Fibroblast of pulmonary artery (primary cell): ENCODE results near the gene FUT1.
"Not testable (repeated sequence)": the region's sequence is repeated elsewhere in the genome, so short reads cannot be mapped to it uniquely, and the experiment has no call there.

Source experiments
- DNase-seq: peaks from one replicate; pipeline ENCODE4 v3.0.0-alpha.2; 2010; ENCODE audit warnings: low read depth
- H3K4me3 ChIP-seq: replicated peaks from 2 replicates; pipeline ENCODE4 v1.5.1; 2011; ENCODE audit warnings: low read depth, mild to moderate bottlenecking, control low read depth, low read length, moderate library complexity
- TF ChIP-seq, protein P1 (sequence below): IDR thresholded peaks from 2 replicates; pipeline ENCODE4 v1.5.1; 2011; ENCODE audit warnings: mild to moderate bottlenecking, control low read depth, low read length, inconsistent platforms; ENCODE audit errors: missing control alignments

FUT1 gene

DNA sequence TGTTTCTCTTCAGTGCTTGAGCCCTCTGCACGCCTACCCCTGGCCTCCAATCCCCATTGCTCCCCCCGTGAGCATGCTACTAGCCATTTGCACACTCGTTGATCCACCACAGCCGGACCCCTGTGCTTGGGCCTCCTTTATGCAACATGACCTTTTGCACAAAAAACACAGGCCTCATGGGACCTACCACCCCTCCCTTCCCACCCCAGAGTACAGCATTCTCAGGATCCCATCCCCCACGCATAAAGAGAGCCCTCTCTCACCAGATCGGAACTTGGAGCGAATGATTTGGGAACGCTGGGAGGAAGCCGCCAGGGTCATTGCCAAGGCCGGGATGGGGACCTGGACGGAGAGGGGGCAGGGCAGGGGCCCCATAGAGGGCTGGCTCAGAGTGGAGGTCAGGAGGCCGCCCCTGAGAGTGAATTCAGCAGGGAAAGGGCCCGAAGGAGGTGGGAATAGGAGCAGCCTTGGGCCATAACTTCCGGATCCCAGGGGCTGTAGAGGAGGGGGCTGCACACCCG is 33.7 kb downstream of the FUT1 start:
- TF ChIP-seq, protein P1, sequence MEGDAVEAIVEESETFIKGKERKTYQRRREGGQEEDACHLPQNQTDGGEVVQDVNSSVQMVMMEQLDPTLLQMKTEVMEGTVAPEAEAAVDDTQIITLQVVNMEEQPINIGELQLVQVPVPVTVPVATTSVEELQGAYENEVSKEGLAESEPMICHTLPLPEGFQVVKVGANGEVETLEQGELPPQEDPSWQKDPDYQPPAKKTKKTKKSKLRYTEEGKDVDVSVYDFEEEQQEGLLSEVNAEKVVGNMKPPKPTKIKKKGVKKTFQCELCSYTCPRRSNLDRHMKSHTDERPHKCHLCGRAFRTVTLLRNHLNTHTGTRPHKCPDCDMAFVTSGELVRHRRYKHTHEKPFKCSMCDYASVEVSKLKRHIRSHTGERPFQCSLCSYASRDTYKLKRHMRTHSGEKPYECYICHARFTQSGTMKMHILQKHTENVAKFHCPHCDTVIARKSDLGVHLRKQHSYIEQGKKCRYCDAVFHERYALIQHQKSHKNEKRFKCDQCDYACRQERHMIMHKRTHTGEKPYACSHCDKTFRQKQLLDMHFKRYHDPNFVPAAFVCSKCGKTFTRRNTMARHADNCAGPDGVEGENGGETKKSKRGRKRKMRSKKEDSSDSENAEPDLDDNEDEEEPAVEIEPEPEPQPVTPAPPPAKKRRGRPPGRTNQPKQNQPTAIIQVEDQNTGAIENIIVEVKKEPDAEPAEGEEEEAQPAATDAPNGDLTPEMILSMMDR = no peak
- no peak overlapping the region for H3K4me3 ChIP-seq
- no peak for DNase-seq

DNA sequence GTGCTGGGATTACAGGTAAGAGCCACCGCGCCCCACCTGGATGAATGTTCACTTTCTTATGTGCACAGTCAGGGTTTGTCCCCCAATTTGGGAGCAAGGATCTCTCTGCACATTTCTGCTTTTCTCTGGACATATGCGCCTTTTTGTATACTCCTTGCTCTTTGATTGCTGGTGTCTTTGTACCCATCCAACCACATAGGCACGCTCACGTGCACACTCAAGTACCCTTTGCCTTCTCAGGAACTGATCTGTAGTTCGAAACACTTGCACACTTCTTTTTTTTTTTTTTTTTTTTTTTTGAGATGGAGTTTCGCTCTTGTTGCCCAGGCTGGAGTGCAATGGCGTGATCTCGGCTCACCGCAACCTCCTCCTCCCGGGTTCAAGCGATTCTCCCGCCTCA is 34.3 kb downstream of the FUT1 start:
- not testable (repeated sequence) for H3K4me3 ChIP-seq

DNA sequence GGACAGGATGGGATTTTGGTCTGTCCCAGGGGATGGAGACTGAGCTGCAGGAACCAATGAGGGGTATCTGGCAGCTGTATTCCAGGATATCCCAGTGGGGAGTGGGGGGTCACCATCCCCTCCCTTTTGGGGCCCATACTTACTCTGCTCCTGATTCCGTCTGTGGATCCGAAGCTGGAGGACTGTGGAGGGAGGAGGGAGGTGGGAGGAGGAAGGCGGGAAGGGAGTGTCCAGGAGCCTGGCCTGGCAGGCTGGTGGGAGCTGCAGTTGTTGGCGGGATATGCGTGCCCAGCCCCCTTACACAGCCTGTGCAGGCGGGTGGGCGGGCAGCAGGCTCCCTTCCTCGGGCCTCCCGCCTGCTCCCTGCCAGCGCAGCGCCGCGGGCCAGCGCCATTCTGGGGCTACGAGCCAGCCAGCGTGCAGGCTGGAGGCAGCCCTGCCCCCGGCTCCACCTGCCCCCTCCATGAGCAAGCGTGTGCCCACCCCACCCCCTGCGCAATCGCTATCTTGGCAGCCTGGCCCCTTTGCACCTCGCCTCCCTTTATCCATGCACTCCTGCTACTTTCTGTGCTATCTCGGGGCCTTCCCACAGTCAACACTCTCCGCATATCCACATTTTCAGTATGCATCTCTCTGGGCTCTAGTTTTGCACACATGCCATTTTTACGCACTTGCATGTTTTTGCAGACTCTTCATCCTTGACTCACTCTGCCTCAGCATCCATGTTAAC is 35.7 kb downstream of the FUT1 start:
- TF ChIP-seq, protein P1 = no peak
- peak; percentile 73 for DNase-seq
- peak overlapping the region; percentile 43 for H3K4me3 ChIP-seq

More for the DNA sequence above, 34.3 kb downstream of the FUT1 start:
- not testable (repeated sequence) for DNase-seq

DNA sequence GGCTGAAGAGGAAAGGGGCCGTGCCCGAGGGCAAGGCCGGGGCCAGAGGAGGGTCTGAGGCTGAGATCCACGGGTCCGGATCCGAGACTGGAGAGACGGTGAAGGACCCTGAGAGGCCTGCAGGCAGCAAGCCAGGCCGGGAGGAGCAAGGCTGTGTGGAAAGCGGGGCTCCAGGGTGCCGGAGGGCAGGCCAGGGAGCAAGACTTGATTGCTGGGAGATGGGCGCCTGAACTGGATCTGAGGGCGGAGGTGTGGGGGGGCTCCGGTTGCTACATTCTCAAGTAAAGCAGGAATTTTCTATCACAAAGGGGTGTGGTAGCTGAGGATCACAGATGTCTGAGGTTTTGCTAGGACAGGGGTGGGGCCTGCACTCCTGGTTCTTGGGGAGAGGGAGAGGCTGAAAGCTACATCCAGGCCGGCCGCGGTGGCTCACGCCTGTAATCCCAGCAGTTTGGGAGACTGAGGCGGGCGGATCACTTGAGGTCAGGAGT is 36.7 kb downstream of the FUT1 start:
- TF ChIP-seq, protein P1 = no peak
- peak overlapping the region; percentile 71 for H3K4me3 ChIP-seq
- DNase-seq = no peak

DNA sequence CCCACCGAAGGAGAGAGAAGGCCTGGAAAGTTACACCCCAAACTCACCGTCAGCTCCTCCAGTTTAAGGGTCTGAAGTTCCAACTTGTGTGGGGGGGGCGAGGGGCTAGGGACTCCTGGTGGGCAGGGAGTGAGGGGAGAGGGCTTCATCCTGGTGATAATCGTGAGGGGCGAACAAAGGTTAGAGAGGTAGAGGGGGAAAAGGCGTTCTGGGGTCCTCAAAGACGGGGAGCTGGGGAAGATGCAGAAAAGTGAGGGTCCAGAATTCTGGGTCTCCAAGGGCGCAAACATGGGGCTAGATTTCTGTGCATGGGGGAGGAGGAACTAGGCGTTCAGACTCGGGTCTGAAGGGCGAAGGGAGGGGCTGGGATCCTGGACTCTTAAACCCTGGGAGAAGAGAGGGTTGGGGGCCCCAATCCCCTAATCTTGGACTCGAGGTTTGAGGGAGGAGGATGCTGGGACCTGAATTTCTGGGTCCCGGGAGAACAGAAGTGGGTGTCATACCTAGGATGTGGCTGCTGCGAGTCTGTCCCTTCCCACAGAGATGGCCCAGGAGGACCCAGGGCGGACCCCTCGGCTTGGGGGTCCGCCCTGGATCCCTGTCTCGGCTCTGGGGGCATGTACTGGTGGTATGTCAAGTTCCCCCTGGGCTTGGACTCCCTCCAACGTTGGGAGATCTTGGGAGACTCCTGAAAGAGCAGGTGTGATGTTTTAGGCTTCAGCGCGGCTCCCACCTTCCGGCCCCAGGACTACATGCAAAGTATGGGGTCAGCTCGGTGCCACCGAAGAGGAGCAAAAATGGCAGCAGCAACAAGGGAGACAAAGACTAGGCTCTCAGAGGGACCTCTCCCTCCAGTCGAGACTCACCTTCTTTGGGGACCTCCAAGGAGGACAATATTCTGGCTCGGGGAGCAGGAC is 37.4 kb downstream of the FUT1 start:
- TF ChIP-seq, protein P1 = no peak
- no peak for DNase-seq
- H3K4me3 ChIP-seq = peak overlapping the region; percentile 71

DNA sequence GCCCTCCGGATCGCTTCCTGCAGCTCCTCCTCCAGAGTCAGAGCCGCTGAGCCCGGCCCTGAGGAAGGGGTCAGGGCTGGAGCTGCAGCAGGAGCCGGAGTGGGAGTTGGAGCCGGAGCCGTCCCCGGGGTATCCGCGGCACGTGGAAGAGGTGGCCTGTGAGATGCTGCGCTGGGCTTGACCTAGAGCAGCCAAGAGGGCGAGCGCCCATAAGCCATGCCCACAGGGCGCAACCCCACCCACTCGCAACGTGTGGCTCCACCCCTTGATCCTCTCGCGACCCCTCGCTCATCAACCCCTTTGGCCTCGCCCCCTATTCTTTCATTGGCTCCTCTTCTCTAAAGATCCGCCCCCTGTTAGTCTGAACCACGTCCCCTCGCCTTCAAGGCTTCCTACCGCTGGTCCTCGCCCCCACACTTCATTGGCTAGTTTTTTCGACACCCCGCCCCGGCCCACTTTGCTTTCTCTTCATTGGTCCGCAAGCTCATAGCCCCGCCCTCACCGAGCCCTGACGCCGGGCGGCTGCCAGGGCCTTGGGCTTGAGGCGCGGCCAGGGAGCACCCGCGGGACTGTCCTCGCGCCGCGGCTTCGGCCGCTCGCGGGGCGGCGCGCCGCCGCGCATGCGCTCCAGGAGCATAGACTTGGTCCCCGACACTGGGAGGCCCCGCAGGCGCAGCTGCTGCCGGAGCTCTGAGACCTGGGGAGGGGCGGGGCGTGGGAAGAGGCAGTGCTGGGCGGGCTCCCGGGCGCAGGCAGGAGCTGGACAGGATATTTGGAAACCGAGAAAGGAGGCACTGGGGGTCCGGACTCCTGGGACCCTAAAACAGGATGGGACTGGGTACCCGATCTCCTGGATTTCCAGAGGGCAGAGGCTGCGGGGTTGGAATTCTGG is 38.3 kb downstream of the FUT1 start:
- TF ChIP-seq, protein P1 = no peak
- H3K4me3 ChIP-seq = peak overlapping the region; percentile 79
- peak; percentile 100 for DNase-seq
